Gastroesophageal sphincter (tissue), 3 donors: ENCODE results near the gene ANKRD33.

Experiments used
- EP300 ChIP-seq: sonication (generic); formaldehyde crosslinking; IDR thresholded peaks from one replicate; pipeline ENCODE4 v1.6.1; 2017; ENCODE audit warnings: antibody characterized with exemption, mild to moderate bottlenecking
- TF ChIP-seq, protein P1 (sequence below), 4 experiments: fragments of 200-600 bp in 2 of 4; fragments of 450-650 bp in 2 of 4; sonication (generic) in 1 of 4; IDR thresholded peaks; one replicate each; pipeline ENCODE4 v1.5.1; 2017 to 2019; ENCODE audit warnings: antibody characterized with exemption in 4 of 4, mild to moderate bottlenecking in 2 of 4, moderate library complexity in 2 of 4

- TF ChIP-seq, protein P1, sequence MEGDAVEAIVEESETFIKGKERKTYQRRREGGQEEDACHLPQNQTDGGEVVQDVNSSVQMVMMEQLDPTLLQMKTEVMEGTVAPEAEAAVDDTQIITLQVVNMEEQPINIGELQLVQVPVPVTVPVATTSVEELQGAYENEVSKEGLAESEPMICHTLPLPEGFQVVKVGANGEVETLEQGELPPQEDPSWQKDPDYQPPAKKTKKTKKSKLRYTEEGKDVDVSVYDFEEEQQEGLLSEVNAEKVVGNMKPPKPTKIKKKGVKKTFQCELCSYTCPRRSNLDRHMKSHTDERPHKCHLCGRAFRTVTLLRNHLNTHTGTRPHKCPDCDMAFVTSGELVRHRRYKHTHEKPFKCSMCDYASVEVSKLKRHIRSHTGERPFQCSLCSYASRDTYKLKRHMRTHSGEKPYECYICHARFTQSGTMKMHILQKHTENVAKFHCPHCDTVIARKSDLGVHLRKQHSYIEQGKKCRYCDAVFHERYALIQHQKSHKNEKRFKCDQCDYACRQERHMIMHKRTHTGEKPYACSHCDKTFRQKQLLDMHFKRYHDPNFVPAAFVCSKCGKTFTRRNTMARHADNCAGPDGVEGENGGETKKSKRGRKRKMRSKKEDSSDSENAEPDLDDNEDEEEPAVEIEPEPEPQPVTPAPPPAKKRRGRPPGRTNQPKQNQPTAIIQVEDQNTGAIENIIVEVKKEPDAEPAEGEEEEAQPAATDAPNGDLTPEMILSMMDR (IDR thresholded peaks at IDR 0.05) = no peak
- TF ChIP-seq EP300 = no peak
These were observed 18.9 kb upstream of the ANKRD33 start for GRCh38 chr12:51868821-51869495.
